T-helper 2 cell treated with Interferon-gamma antibody and Interleukin-4, amounts not matched to agents 5 μg/mL and 100 μg/mL, for 36 hours (primary cell): Measurements from ENCODE around the gene NDUFB11.

Source experiments
- DNase-seq: peaks from one replicate; pipeline ENCODE4 v3.0.0; 2021; ENCODE audit warnings: low spot score
- H3K27ac Mint-ChIP-seq: one replicate; pipeline ENCODE4 v1.8.0; 2021; ENCODE audit warnings: mild to moderate bottlenecking, mixed read lengths
- H3K27me3 Mint-ChIP-seq: one replicate; pipeline ENCODE4 v1.8.0; 2021; ENCODE audit warnings: low read depth, mixed read lengths
- H3K36me3 Mint-ChIP-seq: one replicate; pipeline ENCODE4 v1.8.0; 2021; ENCODE audit warnings: low read depth, mixed read lengths
- H3K4me1 Mint-ChIP-seq: one replicate; pipeline ENCODE4 v1.8.0; 2021; ENCODE audit warnings: low read depth, mixed read lengths
- H3K4me3 Mint-ChIP-seq: one replicate; pipeline ENCODE4 v1.8.0; 2022; ENCODE audit warnings: mild to moderate bottlenecking, moderate library complexity, mixed read lengths
- H3K9me3 Mint-ChIP-seq: one replicate; pipeline ENCODE4 v1.8.0; 2021; ENCODE audit warnings: mixed read lengths

The NDUFB11 gene

GRCh38 chrX:47101206-47101605, 43.3 kb downstream of the NDUFB11 start:
- Mint-ChIP-seq H3K9me3 (no peaks in the 10 kb centered on the region), H3K27me3 (peaks cover 3% of the 10 kb centered on the region), H3K4me3 (no peak overlapping the region), H3K4me1 (no peaks in the 10 kb centered on the region), H3K36me3 (no peaks in the 10 kb centered on the region), H3K27ac (no peak overlapping the region)
- DNase-seq = no peak

GRCh38 chrX:47098338-47099094, 46.0 kb downstream of the NDUFB11 start:
- Mint-ChIP-seq H3K27ac (no peak overlapping the region), H3K27me3 (peaks cover 3% of the 10 kb centered on the region), H3K36me3 (no peaks in the 10 kb centered on the region), H3K4me1 (no peaks in the 10 kb centered on the region), H3K4me3 (no peak overlapping the region), H3K9me3 (no peaks in the 10 kb centered on the region)
- DNase-seq = no peak

- peaks cover 3% of the 10 kb centered on the region for H3K27me3 Mint-ChIP-seq
- H3K4me1 Mint-ChIP-seq = no peaks in the 10 kb centered on the region
- no peaks in the 10 kb centered on the region for H3K36me3 Mint-ChIP-seq
- H3K9me3 Mint-ChIP-seq = no peaks in the 10 kb centered on the region
- H3K27ac Mint-ChIP-seq = no peak overlapping the region
- DNase-seq = no peak
- no peak overlapping the region for H3K4me3 Mint-ChIP-seq
Observed at GRCh38 chrX:47097018-47097417, 47.5 kb downstream of the NDUFB11 start.

DNA sequence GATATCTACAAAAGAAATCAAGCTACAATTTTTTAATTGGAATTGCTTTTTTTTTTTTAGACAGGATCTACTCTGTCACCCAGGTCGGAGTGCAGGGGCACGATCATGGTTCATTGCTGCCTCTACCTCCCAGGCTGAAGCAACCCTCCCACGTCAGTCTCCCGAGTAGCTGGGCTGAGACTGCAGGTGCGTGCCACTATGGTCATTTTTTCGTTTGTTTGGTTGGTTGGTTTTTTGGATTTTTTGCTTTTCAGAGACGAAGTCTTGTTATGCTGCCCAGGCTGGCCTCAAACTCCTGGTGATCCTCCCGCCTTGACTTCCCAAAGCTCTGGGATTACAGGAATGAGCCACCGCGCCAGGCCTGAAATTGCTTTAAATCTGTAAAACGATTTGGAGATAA, 50.6 kb downstream of the NDUFB11 start:
- H3K4me3 Mint-ChIP-seq = no peak overlapping the region
- peaks cover 3% of the 10 kb centered on the region for H3K27me3 Mint-ChIP-seq
- H3K36me3 Mint-ChIP-seq = no peaks in the 10 kb centered on the region
- H3K4me1 Mint-ChIP-seq = peaks cover 8% of the 10 kb centered on the region
- no peak overlapping the region for H3K27ac Mint-ChIP-seq
- H3K9me3 Mint-ChIP-seq = no peaks in the 10 kb centered on the region
- DNase-seq = no peak

DNA sequence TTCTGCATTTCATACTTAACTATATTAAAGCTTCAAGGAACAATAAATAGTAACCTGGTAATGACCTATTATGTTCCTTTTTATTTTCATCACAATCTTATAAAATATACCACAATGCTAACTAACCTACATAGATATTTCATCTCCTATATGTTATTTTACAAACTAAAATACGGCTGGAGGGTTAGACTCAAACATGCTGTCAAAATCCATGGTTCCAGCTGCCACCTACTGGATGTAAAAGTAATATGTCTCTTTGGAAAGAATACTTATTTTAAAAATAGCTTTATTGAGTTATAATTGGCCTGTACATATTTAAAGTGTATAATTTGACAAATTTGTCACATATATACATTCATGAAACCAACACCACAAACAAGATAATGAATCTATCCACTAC, 51.3 kb downstream of the NDUFB11 start:
- no peak overlapping the region for H3K4me3 Mint-ChIP-seq
- no peaks in the 10 kb centered on the region for H3K9me3 Mint-ChIP-seq
- no peak for DNase-seq
- peaks cover 3% of the 10 kb centered on the region for H3K27me3 Mint-ChIP-seq
- H3K36me3 Mint-ChIP-seq = no peaks in the 10 kb centered on the region
- no peak overlapping the region for H3K27ac Mint-ChIP-seq
- H3K4me1 Mint-ChIP-seq = peaks cover 8% of the 10 kb centered on the region
